Bone marrow (tissue), 2 donors: ENCODE measurements around the gene CDH4.

Experiments
- DNase-seq, 2 donors: peaks; one replicate each; lab custom pipeline; 2025; lab: John Stamatoyannopoulos, UW

CDH4 gene

GRCh38 chr20:61493798-61494305 is 241.8 kb downstream of the CDH4 start:
- DNase-seq: no peak

GRCh38 chr20:61494763-61495575 is 242.9 kb downstream of the CDH4 start:
- DNase-seq: no peak

- DNase-seq: no peak
These were observed 245.1 kb downstream of the CDH4 start for GRCh38 chr20:61497029-61497627.

GRCh38 chr20:61499859-61500554 is 247.9 kb downstream of the CDH4 start:
- no peak for DNase-seq

- no peak for DNase-seq
These were observed 248.8 kb downstream of the CDH4 start for GRCh38 chr20:61500791-61501321.

- no peak for DNase-seq
These were observed 250.4 kb downstream of the CDH4 start for GRCh38 chr20:61502433-61502832.

- DNase-seq: no peak
These were observed 251.0 kb downstream of the CDH4 start for GRCh38 chr20:61503106-61503505.

- no peak for DNase-seq
These were observed 253.4 kb downstream of the CDH4 start for GRCh38 chr20:61505508-61505907.

- DNase-seq: no peak
These were observed 255.7 kb downstream of the CDH4 start for GRCh38 chr20:61507778-61508177.

- no peak for DNase-seq
These were observed 256.4 kb downstream of the CDH4 start for GRCh38 chr20:61508301-61509096.

- no peak for DNase-seq
These were observed 258.8 kb downstream of the CDH4 start for GRCh38 chr20:61510778-61511330.

- no peak for DNase-seq
These were observed 260.4 kb downstream of the CDH4 start for GRCh38 chr20:61512475-61512874.

- no peak for DNase-seq
These were observed 261.3 kb downstream of the CDH4 start for GRCh38 chr20:61513124-61514017.

GRCh38 chr20:61514018-61514365 is 261.9 kb downstream of the CDH4 start:
- no peak for DNase-seq

- no peak for DNase-seq
These were observed 262.3 kb downstream of the CDH4 start for GRCh38 chr20:61514396-61514795.

GRCh38 chr20:61514805-61515505 is 262.9 kb downstream of the CDH4 start:
- no peak for DNase-seq

- DNase-seq: no peak
These were observed 263.9 kb downstream of the CDH4 start for GRCh38 chr20:61515922-61516321.

GRCh38 chr20:61516346-61517208 is 264.5 kb downstream of the CDH4 start:
- DNase-seq: no peak

GRCh38 chr20:61517419-61517818 is 265.4 kb downstream of the CDH4 start:
- DNase-seq: no peak
